Measurements from ENCODE around the gene RAF1.

DNA sequence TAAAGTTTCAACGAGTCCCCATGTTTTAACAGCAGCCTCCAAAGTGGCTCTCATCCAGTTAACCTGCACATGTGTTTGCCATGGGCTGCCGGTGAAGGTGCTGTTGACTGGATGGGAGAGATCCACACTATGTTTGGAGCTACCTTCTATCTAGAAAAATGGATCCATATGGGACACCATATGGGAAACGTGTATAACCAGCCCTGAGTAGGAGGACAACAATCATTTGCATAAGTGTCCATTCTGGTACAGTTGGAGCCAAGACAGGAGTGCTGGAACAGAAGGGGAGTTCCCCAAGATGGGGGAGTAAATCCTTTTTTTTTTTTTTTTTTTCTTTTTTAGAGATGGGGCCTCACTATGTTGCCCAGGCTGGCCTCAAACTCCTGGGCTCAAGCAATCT, 70.4 kb downstream of the RAF1 start:
- TF ChIP-seq FOXK2 (IDR thresholded peaks at IDR 0.05) (no peak), SUZ12 (IDR thresholded peaks at IDR 0.05) (no peak), BHLHE40 (IDR thresholded peaks at IDR 0.05; ENCODE audit: borderline replicate concordance) (no peak), SP1 (IDR thresholded peaks at IDR 0.05) (no peak), LEF1 (IDR thresholded peaks at IDR 0.05; ENCODE audit: borderline replicate concordance) (no peak), FOXM1 (IDR thresholded peaks at IDR 0.05; ENCODE audit: borderline replicate concordance) (no peak)

Data from HEK293T (cell line).